ENCODE measurements around the gene FGF13.

The FGF13 gene

GRCh38 chrX:138711399-138712347 lies at the start of gene FGF13:
Gene FGF13 (minus strand): TSS chrX:138711717. CDS start chrX:138711003, 714 bp downstream.
- no peak for FAIRE-seq

DNA sequence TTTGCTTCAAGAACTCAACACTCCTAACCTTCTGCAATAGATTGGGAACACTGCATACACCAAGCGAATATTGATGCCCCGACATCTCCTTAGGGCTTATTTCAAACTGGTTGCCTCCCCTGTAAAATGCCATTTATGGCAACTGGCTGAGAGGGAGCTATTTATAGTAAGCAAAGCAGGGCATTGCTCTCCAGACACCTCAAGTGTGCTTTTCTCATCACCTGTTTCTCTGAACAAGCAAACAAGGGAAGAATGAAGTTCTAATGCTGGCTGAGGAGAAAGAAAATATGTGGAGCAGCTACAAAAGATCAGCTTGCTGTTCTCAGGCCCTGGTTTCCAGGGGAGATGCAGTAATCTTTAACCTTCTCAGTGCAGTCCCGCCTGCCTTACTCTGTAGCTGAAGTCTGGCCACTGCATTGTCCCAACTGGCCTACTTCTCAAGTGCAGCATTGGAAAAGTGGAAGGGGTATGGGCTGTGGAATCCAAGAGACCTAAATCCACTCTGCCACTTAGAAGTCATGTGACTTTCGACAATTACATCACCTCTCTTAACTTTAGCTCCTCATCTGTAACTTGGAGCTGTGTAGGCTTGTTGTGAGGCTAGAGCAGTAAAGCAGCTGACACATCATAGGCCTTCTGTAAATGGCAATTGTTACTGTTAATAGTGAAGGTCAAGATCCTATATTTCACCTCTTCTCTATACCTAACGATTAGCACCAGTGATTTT lies 47.9 kb upstream of the FGF13 start:
- no peak for DNase-seq (ENCODE audit: insufficient read length, low spot score)
- FAIRE-seq: no peak

More at GRCh38 chrX:138711399-138712347, at the start of gene FGF13:
- DNase-seq (ENCODE audit: insufficient read length, low spot score): no peak

- FAIRE-seq (no peak), DNase-seq (ENCODE audit: insufficient read length, low spot score) (no peak)
These were observed 44.7 kb upstream of the FGF13 start for GRCh38 chrX:138756234-138756633.

- no peak for FAIRE-seq
- no peak for DNase-seq (ENCODE audit: insufficient read length, low spot score)
These were observed 43.3 kb upstream of the FGF13 start for GRCh38 chrX:138754861-138755260.

DNA sequence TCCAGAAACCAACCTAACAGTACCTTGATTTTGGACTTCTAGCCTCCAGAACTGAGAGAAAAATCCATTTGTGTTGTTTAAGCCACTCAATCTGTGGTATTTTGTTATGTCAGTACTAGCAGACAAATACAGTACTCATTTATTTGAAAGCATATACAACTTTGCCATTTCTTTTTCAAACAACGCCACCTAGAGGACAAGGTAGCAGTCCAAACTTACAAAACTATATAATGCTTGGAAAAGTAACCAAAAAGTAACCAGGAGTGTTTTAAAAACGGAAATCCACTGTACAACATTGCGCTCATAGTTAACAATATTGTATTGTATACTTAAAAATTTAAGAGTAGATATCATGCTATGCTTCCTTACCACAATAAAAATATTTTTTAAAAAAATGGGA lies 37.0 kb upstream of the FGF13 start:
- FAIRE-seq: no peak
- no peak for DNase-seq (ENCODE audit: insufficient read length, low spot score)

- FAIRE-seq: peak; percentile 88
These were observed 33.7 kb upstream of the FGF13 start for GRCh38 chrX:138745196-138745595.

DNA sequence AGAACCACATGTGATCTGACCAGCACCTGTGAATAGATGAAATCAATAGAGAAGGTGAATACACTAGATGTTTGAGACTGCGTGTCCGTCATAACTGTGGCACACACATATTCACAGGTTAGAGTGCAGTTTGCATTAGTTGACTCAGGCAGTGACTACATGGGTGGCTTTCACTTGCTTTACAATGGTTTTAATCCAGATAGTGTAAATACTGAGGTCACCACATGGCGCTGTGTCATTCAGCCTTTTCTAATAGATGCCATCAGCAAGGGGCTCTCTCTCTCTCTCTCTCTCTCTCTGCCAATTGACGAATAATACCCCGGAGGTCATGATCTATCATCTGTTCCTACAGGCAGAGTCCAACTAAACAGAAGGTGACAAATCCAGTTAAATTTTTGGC lies 30.7 kb upstream of the FGF13 start:
- DNase-seq (ENCODE audit: insufficient read length, low spot score) (no peak), FAIRE-seq (no peak)

More at GRCh38 chrX:138745196-138745595, 33.7 kb upstream of the FGF13 start:
- peak; percentile 0 for DNase-seq (ENCODE audit: insufficient read length, low spot score)

- FAIRE-seq: no peak
- DNase-seq (ENCODE audit: insufficient read length, low spot score): no peak
These were observed 28.8 kb upstream of the FGF13 start for GRCh38 chrX:138740341-138740740.

DNA sequence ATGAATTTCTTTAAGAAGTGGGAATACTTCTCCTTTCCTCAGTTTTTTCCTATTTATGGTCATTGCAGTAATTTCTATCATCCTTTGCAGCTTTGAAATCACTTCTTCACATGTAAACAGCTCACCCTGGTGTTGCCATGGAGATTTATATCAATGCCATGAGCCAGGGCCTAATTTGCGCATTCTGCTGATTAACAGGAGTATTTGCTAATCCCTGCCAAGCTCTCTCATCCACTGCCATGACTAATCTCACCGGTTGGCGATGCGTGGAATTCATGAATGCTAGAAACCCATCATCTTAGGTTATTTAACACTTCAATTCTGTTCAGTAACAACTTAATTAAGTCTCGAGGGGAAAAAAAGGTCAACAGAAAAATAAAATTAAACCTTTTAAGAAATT lies 11.8 kb upstream of the FGF13 start:
- no peak for FAIRE-seq
- DNase-seq (ENCODE audit: insufficient read length, low spot score): no peak

DNA sequence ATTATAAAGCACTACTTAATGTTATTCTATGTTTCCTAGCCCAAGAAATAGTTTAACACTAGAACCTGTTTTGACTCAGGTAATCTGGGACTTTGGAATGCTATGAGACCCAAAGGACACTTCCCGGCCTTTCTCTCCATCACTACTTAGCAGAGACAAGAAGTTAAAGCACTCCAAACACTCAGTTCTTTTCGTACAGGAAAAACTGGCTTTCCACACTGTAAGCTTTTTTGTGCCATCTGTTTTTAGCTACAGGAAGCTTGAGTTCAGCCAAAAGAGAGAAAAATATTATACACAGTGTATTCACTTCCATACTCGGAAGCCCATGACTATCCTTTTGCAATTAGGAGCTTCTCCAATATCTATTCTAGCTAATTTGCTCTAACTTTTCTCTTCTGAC lies 7.9 kb upstream of the FGF13 start:
- no peak for DNase-seq (ENCODE audit: insufficient read length, low spot score)
- no peak for FAIRE-seq

DNA sequence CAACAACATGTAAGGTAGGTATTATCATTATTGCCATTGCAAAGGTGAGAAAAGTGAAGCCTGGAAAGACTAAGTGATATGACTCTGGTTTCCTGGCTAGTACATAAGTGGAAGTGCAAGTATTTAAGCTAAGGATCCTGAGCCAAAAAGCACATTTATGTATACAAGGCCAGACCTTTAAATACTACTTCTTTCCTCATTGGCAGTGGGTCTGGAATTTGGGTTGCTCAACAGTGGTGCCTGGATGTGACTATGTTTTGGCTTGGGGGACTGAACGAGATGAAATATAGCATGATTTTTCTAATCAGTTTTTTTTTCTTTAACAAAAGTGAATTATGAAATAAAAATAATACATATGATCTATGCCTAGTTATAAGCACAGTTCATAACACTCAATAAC lies 7.4 kb upstream of the FGF13 start:
- DNase-seq (ENCODE audit: insufficient read length, low spot score) (no peak), FAIRE-seq (no peak)

DNA sequence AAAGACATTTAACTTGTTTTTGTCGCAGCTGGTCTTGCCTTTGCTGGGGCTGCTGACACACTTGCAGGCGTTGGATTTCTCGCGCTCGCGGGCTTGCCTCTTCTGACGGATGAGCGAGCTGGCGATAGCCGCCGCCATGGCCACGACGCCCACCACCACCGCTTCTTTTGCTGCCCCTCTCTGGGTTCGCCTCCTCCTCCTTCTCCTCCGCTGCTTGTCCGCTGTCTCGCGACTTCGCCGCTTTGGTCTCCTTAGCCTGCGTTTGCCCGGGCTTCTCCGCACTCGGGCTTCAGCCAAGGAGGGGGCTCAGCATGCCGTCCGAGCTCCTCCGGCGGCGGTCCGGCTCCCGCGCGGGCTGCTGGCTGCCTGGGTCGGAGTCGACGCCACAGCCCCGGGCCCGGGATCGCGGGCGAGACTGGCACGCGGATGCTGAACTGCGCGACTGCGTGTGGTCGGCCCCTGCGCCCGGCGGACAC lies 613 bp downstream of the FGF13 start:
- DNase-seq (ENCODE audit: insufficient read length, low spot score) (no peak), FAIRE-seq (no peak)

DNA sequence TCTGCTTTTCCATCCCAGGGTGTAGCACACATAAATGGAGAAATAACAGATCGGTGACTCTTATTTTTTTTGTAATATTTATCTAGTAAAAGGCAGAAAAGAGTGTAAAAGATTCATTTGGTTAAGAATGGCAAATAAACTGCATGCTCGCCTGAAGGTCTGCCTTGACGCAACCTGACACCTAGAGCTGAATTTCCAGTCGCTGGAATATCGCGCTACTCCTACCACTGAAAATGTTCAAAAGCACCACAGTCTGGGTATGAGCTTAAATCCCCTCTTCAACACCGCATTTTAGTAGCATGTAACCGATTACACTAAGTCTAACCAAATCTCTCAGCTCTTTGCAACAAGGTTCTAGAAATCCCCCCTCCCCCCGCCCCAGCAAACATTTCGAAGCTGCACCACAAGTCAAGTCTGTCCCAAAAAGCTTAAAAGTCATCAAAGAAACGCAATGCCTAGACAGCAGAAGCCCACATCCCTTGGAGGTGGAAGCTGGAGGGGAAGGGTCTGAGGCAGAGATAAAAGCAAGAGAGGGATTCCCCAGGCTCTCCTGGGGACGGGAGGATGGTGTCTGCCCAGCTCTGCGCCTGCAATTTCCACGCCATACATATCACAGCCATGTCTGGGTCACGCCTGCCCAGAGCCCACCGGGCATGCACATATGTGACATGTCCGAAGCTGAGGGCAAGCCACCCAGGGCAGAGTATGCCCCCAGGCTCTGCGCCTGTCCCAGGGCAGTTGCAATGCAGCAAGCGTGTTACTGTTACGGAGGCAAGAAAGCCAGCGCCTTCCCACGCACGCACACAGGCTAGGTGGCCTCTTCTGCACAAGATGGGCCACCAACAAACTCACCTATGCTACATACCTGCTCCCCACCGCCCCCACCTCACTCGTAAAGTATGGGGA lies 1.4 kb downstream of the FGF13 start:
- no peak for FAIRE-seq
- DNase-seq (ENCODE audit: insufficient read length, low spot score): no peak

DNA sequence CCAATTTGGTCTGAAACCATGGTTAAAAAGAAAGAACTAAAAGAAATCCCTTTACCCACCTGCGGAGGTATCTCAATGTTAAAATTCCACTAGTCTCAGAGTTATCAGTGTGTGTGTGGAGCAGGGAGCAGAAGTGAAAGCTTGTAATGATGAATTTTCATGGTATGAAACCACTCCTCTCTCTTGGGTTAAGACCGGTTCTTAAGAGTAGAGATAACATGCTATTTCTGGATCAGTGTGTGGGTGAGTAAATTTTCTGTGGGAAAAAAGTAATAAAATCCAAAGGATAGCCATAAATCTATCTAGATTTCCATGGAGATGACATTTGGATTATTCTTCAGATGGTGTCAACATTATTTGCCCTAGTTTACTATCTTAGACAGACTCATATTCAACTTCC lies 3.2 kb downstream of the FGF13 start:
- DNase-seq (ENCODE audit: insufficient read length, low spot score): no peak
- FAIRE-seq: no peak

DNA sequence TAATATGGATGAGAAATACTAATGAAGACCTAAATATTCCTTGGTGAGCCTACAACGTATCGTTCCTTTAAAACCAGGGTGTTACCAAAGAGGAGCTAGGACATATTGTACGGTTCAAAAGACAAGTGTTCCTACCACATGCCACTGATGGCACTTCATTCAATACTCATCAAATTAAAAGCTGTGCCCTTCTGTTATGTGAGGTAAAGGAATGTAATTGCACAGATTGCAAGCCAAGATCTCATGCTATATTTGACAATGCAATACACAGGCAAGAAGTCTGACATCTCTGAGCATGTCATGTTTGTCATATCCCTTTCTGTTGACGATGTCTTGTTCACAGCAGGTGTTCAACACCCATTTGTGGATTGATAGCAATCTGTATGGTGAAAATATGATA lies 6.9 kb downstream of the FGF13 start:
- FAIRE-seq (peak; percentile 51), DNase-seq (ENCODE audit: insufficient read length, low spot score) (no peak)

GRCh38 chrX:138704101-138704500 lies 7.4 kb downstream of the FGF13 start:
- FAIRE-seq (no peak), DNase-seq (ENCODE audit: insufficient read length, low spot score) (no peak)

DNA sequence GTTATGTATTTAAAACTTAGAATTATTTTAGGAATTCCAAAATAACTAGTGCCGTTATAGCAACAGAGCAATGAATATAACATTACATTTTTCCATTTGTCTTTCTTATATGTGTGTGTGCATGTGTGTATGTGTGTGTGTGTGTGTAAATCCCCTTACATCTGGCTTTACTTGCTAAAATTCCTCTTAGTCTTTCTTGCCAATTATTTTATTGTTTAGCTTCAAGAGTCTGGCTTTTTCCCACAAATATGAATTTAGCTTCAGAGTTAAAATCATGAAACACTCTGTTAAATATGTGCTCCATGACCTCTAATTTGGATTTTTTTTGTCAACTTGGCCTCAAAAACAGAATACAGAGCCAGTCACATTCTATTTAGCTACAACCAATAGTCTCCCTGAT lies 18.9 kb downstream of the FGF13 start:
- DNase-seq (ENCODE audit: insufficient read length, low spot score) (no peak), FAIRE-seq (no peak)

DNA sequence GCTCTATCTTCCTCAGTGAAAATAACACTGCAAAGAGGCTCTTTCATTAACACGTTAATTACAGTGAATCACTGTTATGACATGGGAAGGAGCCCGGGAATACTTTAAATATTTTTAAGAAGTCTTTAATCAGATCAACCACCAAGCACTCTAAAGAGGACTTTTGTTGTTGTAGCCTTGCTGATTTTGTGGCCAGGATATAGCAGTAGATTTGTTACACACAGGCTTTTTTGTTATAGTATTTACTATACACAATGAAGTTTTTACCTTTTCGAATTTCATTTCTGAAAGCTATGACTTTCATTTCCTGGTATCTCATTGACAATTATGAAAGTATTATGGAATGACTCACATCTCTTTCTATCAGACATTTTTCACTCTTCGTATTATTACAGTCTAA lies 20.3 kb downstream of the FGF13 start:
- DNase-seq (ENCODE audit: insufficient read length, low spot score) (no peak), FAIRE-seq (no peak)

GRCh38 chrX:138690591-138690990 lies 20.9 kb downstream of the FGF13 start:
- DNase-seq (ENCODE audit: insufficient read length, low spot score): no peak
- FAIRE-seq: no peak

DNA sequence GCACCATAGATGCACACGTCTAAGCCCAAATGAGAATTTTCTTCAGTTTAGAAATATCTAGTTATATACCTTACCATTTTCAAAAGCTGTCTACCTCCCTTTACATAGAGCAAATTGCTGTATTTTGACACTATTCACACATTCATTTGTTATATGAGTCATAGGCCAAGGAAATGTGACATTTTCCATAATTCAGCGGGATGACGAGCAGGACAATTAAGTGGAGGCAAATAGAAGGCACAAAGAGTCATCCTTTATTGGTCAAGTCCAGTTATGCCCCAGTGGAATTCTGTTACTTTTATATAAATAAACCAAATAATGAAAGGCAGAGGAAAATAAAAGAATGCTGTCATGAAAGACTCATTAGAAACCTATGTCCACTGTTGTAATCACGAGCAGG lies 27.9 kb downstream of the FGF13 start:
- FAIRE-seq: no peak

GRCh38 chrX:138669693-138670092 lies 41.8 kb downstream of the FGF13 start:
- DNase-seq (ENCODE audit: insufficient read length, low spot score) (no peak), FAIRE-seq (no peak)

More for the DNA sequence above, 27.9 kb downstream of the FGF13 start:
- DNase-seq (ENCODE audit: insufficient read length, low spot score): no peak

Measured in GM19239 (cell line).